Measurements from ENCODE around the gene METTL1. TPM values are rescaled to one million over a fixed set of nuclear protein-coding genes. Genes with fewer than 3 reads are reported as not detected.

METTL1 gene
- polyA plus RNA-seq, 3 donors: 28.6 to 31.8 (median 31.5) TPM

GRCh38 chr12:57760347-57760982, 11.4 kb downstream of the METTL1 start:
- DNase-seq (ENCODE audit: extremely low read depth in 1 of 11, low read depth in 9 of 11, low spot score in 4 of 11): no peak

GRCh38 chr12:57759360-57759980, 12.4 kb downstream of the METTL1 start:
- no peak for DNase-seq (ENCODE audit: extremely low read depth in 1 of 11, low read depth in 9 of 11, low spot score in 4 of 11)

GRCh38 chr12:57758552-57759359, 13.1 kb downstream of the METTL1 start:
- no peak for DNase-seq (ENCODE audit: extremely low read depth in 1 of 11, low read depth in 9 of 11, low spot score in 4 of 11)

- no peak for DNase-seq (ENCODE audit: extremely low read depth in 1 of 11, low read depth in 9 of 11, low spot score in 4 of 11)
These were observed 14.1 kb downstream of the METTL1 start for GRCh38 chr12:57757771-57758170.

- no peak for DNase-seq (ENCODE audit: extremely low read depth in 1 of 11, low read depth in 9 of 11, low spot score in 4 of 11)
These were observed 15.2 kb downstream of the METTL1 start for GRCh38 chr12:57756406-57757341.

- DNase-seq (ENCODE audit: extremely low read depth in 1 of 11, low read depth in 9 of 11, low spot score in 4 of 11): no peak
These were observed 16.2 kb downstream of the METTL1 start for GRCh38 chr12:57755454-57756372.

- DNase-seq (ENCODE audit: extremely low read depth in 1 of 11, low read depth in 9 of 11, low spot score in 4 of 11): no peak
These were observed 16.8 kb downstream of the METTL1 start for GRCh38 chr12:57755194-57755453.

GRCh38 chr12:57754411-57755193, 17.3 kb downstream of the METTL1 start, which contains the start of gene MARCHF9:
Gene MARCHF9 (plus strand): TSS chr12:57755103. CDS start chr12:57755529, 426 bp downstream.
- peak in 1 of 11 donors; percentile 70 for DNase-seq (ENCODE audit: extremely low read depth in 1 of 11, low read depth in 9 of 11, low spot score in 4 of 11)

- DNase-seq (ENCODE audit: extremely low read depth in 1 of 11, low read depth in 9 of 11, low spot score in 4 of 11): no peak
These were observed 18.1 kb downstream of the METTL1 start for GRCh38 chr12:57753756-57754337.

GRCh38 chr12:57752668-57753000, 19.3 kb downstream of the METTL1 start:
- no peak for DNase-seq (ENCODE audit: extremely low read depth in 1 of 11, low read depth in 9 of 11, low spot score in 4 of 11)

- DNase-seq (ENCODE audit: extremely low read depth in 1 of 11, low read depth in 9 of 11, low spot score in 4 of 11): peak; percentile 93 to 99 (median 98)
These were observed 19.9 kb downstream of the METTL1 start, which contains the start of gene CDK4 for GRCh38 chr12:57751788-57752667. Gene CDK4 (minus strand): TSS chr12:57752310. CDS start chr12:57751717, 593 bp downstream.

GRCh38 chr12:57751432-57751787, 20.5 kb downstream of the METTL1 start:
- DNase-seq (ENCODE audit: extremely low read depth in 1 of 11, low read depth in 9 of 11, low spot score in 4 of 11): no peak

GRCh38 chr12:57750561-57751431, 21.1 kb downstream of the METTL1 start:
- DNase-seq (ENCODE audit: extremely low read depth in 1 of 11, low read depth in 9 of 11, low spot score in 4 of 11): no peak

GRCh38 chr12:57749061-57749460, 22.8 kb downstream of the METTL1 start:
- DNase-seq (ENCODE audit: extremely low read depth in 1 of 11, low read depth in 9 of 11, low spot score in 4 of 11): no peak

- DNase-seq (ENCODE audit: extremely low read depth in 1 of 11, low read depth in 9 of 11, low spot score in 4 of 11): no peak
These were observed 25.9 kb downstream of the METTL1 start for GRCh38 chr12:57746025-57746424.
